ACHN (cell line): ENCODE results near the gene FAM170B.

Source experiments
- DNase-seq: peaks from one replicate; pipeline ENCODE4 v3.0.0-alpha.2; 2015
- in situ Hi-C: cut with HindIII; loops from 2 replicates; pipeline ENCODE4 v1.10.0; 2017; ENCODE audit warnings: low sequenced_read_pairs, low pct_ligation_motif_present, low pct_unique_long_range_greater_than_20kb

FAM170B gene

DNA sequence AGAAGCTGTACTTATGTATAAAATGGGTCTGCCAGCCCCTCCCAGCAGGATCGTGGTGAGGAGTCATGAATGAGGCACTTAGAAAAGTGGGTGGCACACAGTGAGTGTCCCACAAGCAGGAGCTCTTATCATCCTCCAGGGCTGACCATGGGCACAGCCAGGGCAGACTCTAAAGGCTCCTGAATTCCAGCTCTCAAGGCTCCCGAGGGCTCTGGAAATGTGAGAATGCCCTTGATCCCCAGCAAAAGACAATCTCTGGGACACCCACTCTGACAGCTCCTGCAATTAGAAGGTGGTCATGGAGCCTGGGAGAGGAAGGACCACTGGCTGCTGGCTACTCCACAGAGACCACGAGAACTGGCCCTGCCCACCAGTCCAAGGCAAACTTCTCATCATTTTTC, 20.1 kb downstream of the FAM170B start:
- DNase-seq: no peak
- in situ Hi-C loops: no loop called here

DNA sequence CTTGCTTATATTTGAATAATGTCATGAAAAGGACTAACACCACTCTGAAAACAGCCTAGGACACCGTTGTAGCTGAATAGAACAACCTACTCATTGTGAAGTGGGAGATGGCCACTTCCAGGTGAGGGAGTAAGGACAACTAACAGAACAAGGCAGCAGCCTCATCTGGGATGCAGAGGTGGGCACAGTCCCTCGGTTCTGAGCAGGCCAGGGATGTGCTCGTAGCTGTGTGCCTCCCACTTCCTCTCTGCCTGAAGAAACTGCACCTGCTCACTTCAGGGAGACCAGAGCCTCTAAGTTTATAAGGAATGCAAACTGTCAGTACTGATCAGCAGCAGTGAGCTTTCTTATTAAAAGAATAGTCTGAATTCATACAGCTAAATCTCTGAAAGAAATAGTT, 21.0 kb downstream of the FAM170B start:
- in situ Hi-C loops: no loop called here
- no peak for DNase-seq

DNA sequence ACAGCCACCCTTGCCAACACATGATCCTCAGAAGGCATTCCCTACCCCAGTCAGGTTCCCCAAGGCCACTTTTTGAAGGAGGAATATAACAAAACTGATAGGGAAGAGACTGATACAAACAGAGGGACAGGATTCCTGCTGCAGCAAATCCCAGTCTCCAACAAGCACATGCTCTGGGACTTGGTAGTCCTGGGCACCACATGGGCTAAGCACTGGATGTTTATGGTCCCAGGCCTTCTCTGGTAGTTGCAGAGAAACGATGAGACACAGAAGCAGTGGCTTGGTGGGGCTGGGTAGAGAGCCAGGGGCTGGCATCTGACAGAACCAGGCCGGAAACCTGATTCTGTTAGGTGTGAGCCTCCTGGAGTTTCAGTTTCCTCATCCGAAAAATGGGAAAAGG, 21.7 kb downstream of the FAM170B start:
- in situ Hi-C loops: no loop called here
- no peak for DNase-seq

DNA sequence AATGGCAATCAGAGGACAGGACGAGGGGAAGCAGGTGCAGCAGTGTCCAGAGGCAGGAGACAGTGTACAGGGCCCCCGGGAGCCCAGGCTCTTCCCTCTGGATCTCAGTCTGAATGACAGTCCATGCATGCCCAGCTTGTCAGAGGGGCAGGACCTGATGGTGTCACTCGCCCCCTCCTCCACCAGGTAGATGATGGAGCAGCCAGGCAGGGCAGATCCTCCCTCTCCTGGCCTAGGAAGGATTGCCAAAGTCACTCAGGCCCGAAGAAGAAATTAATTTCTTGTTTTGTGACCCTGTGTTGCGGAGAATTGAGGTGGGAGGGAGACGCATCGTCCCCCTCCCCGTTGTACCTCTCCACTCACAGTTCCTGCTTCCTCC, 22.5 kb downstream of the FAM170B start:
- in situ Hi-C loops: no loop called here

DNA sequence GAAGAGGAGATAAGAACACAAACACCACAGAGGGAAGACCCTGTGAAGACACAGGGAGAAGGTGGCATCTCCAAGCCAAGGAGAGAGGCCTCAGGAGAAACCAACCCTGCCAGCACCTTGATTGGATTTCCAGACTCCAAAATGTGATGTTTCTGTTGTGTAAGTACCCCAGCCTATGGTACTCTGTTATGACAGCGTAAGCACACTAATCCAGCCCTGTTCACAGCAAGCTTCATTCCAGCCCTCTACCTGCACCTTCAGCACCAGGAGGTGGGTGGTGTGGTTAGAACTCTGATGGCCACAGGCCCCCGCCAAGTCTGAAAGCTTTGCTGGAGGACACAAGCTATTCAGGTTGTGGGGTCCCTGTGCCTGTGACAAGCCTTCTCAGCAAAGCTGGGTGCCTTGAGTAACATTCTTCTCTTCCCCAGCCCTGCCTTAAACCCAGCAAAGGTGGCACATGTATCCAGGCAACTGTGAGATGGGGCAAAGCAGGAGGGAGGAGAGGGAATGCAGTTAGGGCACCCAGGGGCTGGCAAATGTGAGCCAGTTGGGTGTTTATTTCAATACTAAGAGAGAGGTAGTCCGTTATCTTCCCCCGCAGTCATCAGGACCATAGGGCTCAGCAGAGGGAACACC, 23.0 kb downstream of the FAM170B start:
- no peak for DNase-seq
- in situ Hi-C loops: no loop called here

More for the DNA sequence above, 22.5 kb downstream of the FAM170B start:
- no peak for DNase-seq

- no peak for DNase-seq
- in situ Hi-C loops: no loop called here
Measured at GRCh38 chr10:49109669-49110340, 24.0 kb downstream of the FAM170B start.

- in situ Hi-C loops: no loop called here
- no peak for DNase-seq
Measured at GRCh38 chr10:49108656-49109055, 25.2 kb downstream of the FAM170B start.

- in situ Hi-C loops: no loop called here
- no peak for DNase-seq
Measured at GRCh38 chr10:49107887-49108267, 25.9 kb downstream of the FAM170B start.

DNA sequence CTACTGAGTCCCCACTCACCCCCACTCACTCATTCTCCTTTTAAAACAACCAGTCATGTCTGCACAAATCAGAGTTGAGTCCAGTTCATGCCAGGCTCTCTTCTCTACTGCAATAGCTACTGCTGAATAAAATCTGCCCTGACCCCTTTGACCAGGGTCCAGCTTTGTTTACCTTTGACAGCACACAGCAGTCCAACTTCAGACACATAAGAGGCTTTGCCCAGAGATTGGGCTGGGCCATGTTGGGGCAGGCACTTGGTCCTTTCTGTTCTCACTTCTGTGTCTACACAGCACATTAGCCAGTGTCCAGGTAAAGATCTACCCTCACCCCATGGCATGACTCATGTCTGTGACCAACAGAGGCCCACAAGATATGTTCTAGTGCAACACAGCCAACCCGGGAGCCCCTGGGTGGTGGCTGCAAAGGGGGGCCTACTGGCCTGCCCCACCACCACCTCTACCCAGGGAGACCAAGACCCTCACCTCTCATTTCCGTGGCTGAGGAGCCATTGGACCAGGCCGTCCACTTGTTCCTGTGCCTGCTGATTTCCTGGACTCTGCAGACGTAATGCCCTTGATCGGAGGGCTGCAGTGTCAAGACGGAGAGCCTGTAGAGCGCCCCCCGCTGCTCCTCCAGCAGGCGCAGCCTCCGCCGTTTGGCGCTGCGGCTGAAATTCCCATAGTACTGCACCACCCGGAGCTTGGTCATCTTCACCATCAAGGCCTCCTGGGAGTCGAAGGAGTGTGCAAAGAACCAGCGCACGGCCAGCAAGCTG, 26.5 kb downstream of the FAM170B start:
- in situ Hi-C loops: no loop called here
- DNase-seq: no peak

- no peak for DNase-seq
- in situ Hi-C loops: no loop called here
Measured at GRCh38 chr10:49106451-49106850, 27.4 kb downstream of the FAM170B start.

DNA sequence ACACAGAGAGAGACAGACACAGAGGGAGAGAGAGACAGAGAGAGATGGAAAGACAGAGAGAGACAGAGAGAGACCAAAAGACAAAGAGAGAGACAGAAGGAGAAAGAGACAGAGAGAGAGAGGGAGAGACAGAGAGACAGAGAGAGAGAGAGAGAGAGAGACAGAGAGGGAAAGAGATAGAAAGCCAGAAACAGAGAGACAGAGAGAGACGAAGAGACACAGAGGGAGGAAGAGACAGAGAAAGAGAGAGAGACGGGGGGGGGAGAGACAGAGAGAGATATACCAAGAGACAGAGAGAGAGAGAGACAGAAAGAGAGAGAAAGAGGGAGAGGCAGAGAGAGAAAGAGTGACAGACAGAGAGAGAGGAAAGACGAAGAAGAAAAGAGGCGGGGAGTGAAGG, 28.7 kb downstream of the FAM170B start:
- in situ Hi-C loops: no loop called here
- DNase-seq: no peak

- DNase-seq: no peak
- in situ Hi-C loops: no loop called here
Measured at GRCh38 chr10:49104323-49104722, 29.5 kb downstream of the FAM170B start.

DNA sequence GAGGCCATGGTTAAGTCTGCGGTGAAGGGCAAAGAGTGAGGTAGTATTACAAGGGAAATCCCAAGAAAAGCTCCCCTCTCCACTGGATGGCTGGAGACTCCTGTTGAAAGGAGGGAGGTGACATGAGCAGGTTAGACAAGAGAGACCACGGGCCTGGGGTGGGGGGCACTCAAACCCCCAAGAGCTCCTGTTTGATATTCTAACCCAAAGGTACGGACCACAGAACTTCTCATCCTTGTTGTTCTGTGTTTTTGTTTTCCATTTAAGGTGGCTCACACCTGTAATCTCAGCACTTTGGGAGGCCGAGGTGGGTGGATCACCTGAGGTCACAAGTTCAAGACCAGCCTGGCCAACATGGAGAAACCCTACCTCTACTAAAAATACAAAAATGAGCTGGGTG, 30.1 kb downstream of the FAM170B start:
- in situ Hi-C loops: no loop called here

GRCh38 chr10:49099046-49099445, 34.8 kb downstream of the FAM170B start:
- in situ Hi-C loops: no loop called here
- no peak for DNase-seq

More for the DNA sequence above, 30.1 kb downstream of the FAM170B start:
- DNase-seq: no peak

GRCh38 chr10:49096890-49097445, 36.9 kb downstream of the FAM170B start:
- in situ Hi-C loops: no loop called here
- DNase-seq: no peak

GRCh38 chr10:49094646-49095045, 39.2 kb downstream of the FAM170B start:
- no peak for DNase-seq
- in situ Hi-C loops: no loop called here

DNA sequence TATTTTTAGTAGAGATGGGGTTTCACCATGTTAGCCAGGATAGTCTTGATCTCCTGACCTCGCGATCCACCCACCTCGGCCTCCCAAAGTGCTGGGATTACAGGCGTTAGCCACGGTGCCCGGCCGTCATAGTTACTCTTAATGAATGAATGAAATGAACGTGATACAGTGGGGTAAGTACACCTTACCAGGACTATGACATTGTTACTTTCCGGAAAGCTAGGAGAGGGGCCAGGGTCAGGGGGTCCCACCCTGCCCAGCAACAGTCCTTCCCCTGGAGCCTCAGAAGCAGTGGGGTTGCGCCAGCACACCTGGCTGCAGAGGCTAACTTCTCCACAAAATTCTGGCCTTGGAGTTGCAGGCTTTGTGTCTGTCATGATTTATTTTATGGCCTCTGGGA, 39.9 kb downstream of the FAM170B start:
- in situ Hi-C loops: no loop called here
- DNase-seq: no peak

GRCh38 chr10:49092477-49092876, 41.3 kb downstream of the FAM170B start:
- no peak for DNase-seq
- in situ Hi-C loops: no loop called here

DNA sequence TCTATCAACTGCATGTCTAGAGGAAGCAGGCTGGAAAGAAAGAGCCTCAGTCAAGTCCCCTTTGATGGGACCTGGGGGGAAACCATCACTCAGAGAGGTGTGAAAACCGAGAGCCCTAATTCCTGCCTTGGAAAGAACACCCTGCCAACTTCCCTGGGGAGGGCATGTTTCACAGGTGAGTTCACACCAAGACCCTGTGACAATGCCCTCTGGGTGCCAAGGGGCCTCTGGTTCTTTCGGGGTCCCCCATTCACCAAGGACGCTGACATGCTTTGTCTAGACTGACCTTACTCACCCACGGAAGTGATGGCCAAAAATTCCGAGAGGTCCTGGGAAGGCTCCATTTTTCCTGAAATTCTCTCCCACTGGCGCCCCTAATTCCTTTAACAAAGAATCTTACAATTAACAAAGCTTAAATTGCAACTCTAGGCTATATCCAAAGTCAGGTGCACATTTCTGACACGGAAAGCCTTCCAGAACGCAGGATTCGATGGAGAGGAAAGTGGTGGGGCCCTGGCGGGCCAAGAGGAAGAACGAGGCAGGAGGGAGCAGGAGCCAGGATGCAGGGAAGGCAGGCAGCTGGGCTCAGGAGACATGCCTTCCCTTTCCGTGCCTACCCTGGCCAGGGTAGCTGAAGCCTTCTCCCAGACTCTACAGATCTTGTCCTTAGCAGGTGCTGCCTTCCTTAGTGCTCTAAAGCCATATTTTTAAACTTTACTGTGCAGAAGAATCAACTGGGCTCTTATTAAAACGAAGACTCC, 42.2 kb downstream of the FAM170B start:
- in situ Hi-C loops: no loop called here
- DNase-seq: no peak
